ENCODE results near the gene GPR137C. TPM values are rescaled to one million over a fixed set of nuclear protein-coding genes. Genes with fewer than 3 reads are reported as not detected.
A peak's percentile ranks its signal among the peaks of the same experiment; 100 is the strongest.

Gene GPR137C
- total RNA-seq, 2 donors from 2014 or later = under 0.01 TPM; not detected in 1

DNA sequence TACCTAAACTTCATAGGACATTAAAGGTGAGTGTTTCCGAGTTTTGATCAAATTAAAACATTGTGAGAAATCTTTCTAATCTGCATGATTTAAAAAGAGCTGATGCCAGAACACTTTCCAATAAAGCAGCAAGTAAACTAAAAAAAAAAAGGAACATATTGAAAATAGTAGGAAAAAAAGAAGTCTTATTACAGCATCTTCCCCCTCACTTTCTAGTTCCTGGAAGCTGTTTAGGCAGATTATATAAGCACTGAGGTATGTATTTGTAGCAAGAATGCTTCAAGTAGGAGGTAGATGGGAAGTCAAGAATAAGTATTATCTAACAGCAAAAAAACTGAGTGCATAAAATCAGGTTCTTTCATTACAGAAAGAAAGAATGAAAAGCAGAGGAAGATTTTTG lies 96.9 kb downstream of the GPR137C start:
- H3K27ac ChIP-seq = no peak overlapping the region
- ATAC-seq = no peak
- H3K9me3 ChIP-seq = no peaks in the 10 kb centered on the region
- 89 to 90% methylated on average over 1 of the region's 1 CpG for WGBS, 2 donors
- peaks cover 11 to 20% of the 10 kb centered on the region in 2 donors for H3K36me3 ChIP-seq (replicated peaks in 1 of 2; ENCODE audit: insufficient read depth in 1 of 2, low read depth in 2 of 2)
- intact Hi-C loops (cut with DNase I) = loop anchor here (10.0 kb wide), 1 partner anchor 555 kb away; no protein-coding TSS in a partner anchor
- no peak overlapping the region for H3K4me3 ChIP-seq
- H3K4me1 ChIP-seq = no peaks in the 10 kb centered on the region
- DNase-seq = no peak
- TF ChIP-seq, protein P1, sequence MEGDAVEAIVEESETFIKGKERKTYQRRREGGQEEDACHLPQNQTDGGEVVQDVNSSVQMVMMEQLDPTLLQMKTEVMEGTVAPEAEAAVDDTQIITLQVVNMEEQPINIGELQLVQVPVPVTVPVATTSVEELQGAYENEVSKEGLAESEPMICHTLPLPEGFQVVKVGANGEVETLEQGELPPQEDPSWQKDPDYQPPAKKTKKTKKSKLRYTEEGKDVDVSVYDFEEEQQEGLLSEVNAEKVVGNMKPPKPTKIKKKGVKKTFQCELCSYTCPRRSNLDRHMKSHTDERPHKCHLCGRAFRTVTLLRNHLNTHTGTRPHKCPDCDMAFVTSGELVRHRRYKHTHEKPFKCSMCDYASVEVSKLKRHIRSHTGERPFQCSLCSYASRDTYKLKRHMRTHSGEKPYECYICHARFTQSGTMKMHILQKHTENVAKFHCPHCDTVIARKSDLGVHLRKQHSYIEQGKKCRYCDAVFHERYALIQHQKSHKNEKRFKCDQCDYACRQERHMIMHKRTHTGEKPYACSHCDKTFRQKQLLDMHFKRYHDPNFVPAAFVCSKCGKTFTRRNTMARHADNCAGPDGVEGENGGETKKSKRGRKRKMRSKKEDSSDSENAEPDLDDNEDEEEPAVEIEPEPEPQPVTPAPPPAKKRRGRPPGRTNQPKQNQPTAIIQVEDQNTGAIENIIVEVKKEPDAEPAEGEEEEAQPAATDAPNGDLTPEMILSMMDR (IDR thresholded peaks at IDR 0.05) = no peak
- TF ChIP-seq POLR2A (IDR thresholded peaks at IDR 0.05) = no peak
- no peaks in the 10 kb centered on the region for H3K27me3 ChIP-seq

DNA sequence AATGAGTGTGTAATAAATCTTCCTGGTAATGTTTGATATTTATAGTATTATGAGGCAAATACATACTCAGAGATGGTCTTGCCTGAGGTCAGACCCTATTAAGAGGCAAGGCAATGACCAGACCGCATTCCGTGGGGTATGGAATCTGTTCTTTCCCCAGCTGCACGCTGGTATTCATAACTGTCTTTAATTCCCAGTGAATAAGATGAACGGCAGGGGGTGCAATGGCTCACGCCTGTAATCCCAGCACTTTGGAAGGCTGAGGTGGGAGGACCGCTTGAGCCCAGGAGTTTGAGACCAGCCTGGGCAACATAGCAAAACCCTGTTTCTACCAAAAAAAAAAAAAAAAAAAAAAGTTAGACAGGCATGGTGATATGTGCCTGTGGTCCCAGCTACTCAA lies 98.1 kb downstream of the GPR137C start:
- 71 to 85% methylated on average over 6 of the region's 6 CpGs for WGBS, 2 donors
- Histone ChIP-seq H3K27ac (no peak overlapping the region), H3K9me3 (no peaks in the 10 kb centered on the region), H3K4me3 (no peak overlapping the region), H3K4me1 (no peaks in the 10 kb centered on the region), H3K27me3 (no peaks in the 10 kb centered on the region), H3K36me3 (replicated peaks in 1 of 2; ENCODE audit: insufficient read depth in 1 of 2, low read depth in 2 of 2) (peaks cover 11 to 17% of the 10 kb centered on the region in 2 donors)
- DNase-seq (peak in 2 of 4 donors; percentile 8 to 21), ATAC-seq (no peak)
- no peak for TF ChIP-seq POLR2A (IDR thresholded peaks at IDR 0.05)
- TF ChIP-seq, protein P1 (IDR thresholded peaks at IDR 0.05) = peak in 2 of 7 experiments; percentile 17 to 23
- intact Hi-C loops (cut with DNase I) = no loop called here

DNA sequence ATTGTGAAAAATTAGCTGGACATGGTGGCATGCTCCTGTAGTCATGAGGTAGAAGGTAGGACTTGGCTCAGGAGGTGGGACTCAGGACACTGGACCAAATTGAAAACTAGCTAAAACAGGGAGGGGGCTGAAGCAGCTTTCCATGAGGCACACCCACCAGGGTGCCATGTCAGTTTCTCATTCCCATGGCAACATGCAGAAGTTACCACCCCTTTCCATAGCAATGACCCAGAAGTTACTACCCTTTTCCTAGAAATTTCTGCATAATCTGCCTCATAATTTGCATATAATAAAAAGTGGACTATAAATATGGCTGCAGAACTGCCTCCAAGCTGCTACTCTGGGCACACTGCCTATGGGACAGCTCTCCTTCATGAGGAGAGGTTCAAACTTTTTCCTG lies 104.3 kb downstream of the GPR137C start:
- Histone ChIP-seq H3K27me3 (no peaks in the 10 kb centered on the region), H3K36me3 (replicated peaks in 1 of 2; ENCODE audit: insufficient read depth in 1 of 2, low read depth in 2 of 2) (peaks cover 2 to 7% of the 10 kb centered on the region in 2 donors), H3K4me3 (no peak overlapping the region), H3K9me3 (no peaks in the 10 kb centered on the region), H3K4me1 (no peaks in the 10 kb centered on the region), H3K27ac (no peak overlapping the region)
- TF ChIP-seq, protein P1 (IDR thresholded peaks at IDR 0.05) = no peak
- TF ChIP-seq POLR2A (IDR thresholded peaks at IDR 0.05) = no peak
- intact Hi-C loops (cut with DNase I) = no loop called here
- ATAC-seq = no peak
- no peak for DNase-seq

DNA sequence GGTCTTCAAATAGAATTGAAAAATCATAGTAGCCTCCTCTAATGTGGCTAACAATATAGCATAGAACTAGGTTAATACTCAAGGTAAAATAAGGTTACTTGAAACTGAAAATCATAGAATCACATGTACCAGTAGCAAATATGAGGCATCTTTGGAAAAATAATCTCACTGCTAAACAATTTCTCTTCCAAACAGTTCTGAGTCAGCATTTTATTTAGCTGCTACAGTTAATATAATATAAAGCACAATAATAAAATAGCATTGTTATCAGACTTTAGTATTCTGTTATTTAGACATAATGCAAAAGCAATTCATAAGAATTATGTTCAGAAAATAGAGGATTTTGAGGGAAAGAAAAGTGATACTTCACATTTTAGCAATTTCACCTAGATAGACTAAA lies 107.7 kb downstream of the GPR137C start:
- Histone ChIP-seq H3K27me3 (no peaks in the 10 kb centered on the region), H3K27ac (no peak overlapping the region), H3K4me3 (no peak overlapping the region), H3K9me3 (no peaks in the 10 kb centered on the region), H3K4me1 (no peaks in the 10 kb centered on the region), H3K36me3 (replicated peaks in 1 of 2; ENCODE audit: insufficient read depth in 1 of 2, low read depth in 2 of 2) (peaks cover 0 to 4% of the 10 kb centered on the region in 2 donors)
- intact Hi-C loops (cut with DNase I) = no loop called here
- DNase-seq = no peak
- ATAC-seq = no peak
- no peak for TF ChIP-seq POLR2A (IDR thresholded peaks at IDR 0.05)
- TF ChIP-seq, protein P1 (IDR thresholded peaks at IDR 0.05) = no peak

DNA sequence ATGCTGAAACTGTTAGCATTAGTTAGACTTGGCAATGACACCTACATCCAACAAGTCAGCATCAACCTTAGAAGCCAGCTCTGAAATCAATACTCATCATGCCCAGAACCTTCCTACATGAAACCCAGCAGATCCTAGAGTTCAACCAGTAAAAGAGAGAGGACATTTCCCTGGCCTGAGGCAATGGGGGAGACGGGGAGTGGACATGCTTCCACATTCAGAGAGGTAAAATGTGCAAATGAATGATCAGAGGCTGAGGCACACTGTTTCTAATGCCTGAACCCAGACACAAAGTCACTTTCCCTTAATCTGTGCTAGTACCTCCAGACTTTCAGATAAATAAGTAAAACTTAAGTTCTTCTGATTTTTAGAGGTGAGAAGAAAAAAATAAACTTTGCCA lies 108.2 kb downstream of the GPR137C start:
- WGBS, 2 donors = 91 to 95% methylated on average over 1 of the region's 1 CpG
- no peak for ATAC-seq
- DNase-seq = no peak
- TF ChIP-seq, protein P1 (IDR thresholded peaks at IDR 0.05) = no peak
- no peak for TF ChIP-seq POLR2A (IDR thresholded peaks at IDR 0.05)
- Histone ChIP-seq H3K36me3 (replicated peaks in 1 of 2; ENCODE audit: insufficient read depth in 1 of 2, low read depth in 2 of 2) (peaks cover 0 to 5% of the 10 kb centered on the region in 2 donors), H3K9me3 (no peaks in the 10 kb centered on the region), H3K27ac (no peak overlapping the region), H3K4me3 (no peak overlapping the region), H3K4me1 (no peaks in the 10 kb centered on the region), H3K27me3 (no peaks in the 10 kb centered on the region)
- intact Hi-C loops (cut with DNase I) = no loop called here
